ENCODE results near the gene MORC2.

Gene MORC2

GRCh38 chr22:30927806-30928205, 40.8 kb downstream of the MORC2 start:
- Histone ChIP-seq H3K4me3 (replicated peaks; ENCODE audit: insufficient read depth, low read length) (no peak overlapping the region), H3K27me3 (ENCODE audit: insufficient read depth, poor library complexity, severe bottlenecking) (no peaks in the 10 kb centered on the region), H3K27ac (replicated peaks) (no peak overlapping the region)
- no peak for TF ChIP-seq GABPA (IDR thresholded peaks at IDR 0.05; ENCODE audit: low read depth)
- no peak for TF ChIP-seq CTCF (IDR thresholded peaks at IDR 0.05; ENCODE audit: insufficient read depth, low read length)
- no peak for TF ChIP-seq POLR2AphosphoS5 (IDR thresholded peaks at IDR 0.05; ENCODE audit: low read depth)
- no peak for TF ChIP-seq REST (IDR thresholded peaks at IDR 0.05; ENCODE audit: insufficient replicate concordance, low read depth)
- TF ChIP-seq SPI1 (IDR thresholded peaks at IDR 0.05; ENCODE audit: borderline replicate concordance, low read depth), result no peak
- DNase-seq (ENCODE audit: low read depth in 1 of 2, low spot score in 1 of 2), result no peak

- Histone ChIP-seq H3K27me3 (ENCODE audit: insufficient read depth, poor library complexity, severe bottlenecking) (no peaks in the 10 kb centered on the region), H3K4me3 (replicated peaks; ENCODE audit: insufficient read depth, low read length) (no peak overlapping the region), H3K27ac (replicated peaks) (no peak overlapping the region)
- TF ChIP-seq CTCF (IDR thresholded peaks at IDR 0.05; ENCODE audit: insufficient read depth, low read length), result no peak
- no peak for TF ChIP-seq GABPA (IDR thresholded peaks at IDR 0.05; ENCODE audit: low read depth)
- TF ChIP-seq SPI1 (IDR thresholded peaks at IDR 0.05; ENCODE audit: borderline replicate concordance, low read depth), result no peak
- TF ChIP-seq REST (IDR thresholded peaks at IDR 0.05; ENCODE audit: insufficient replicate concordance, low read depth), result no peak
- DNase-seq (ENCODE audit: low read depth in 1 of 2, low spot score in 1 of 2), result no peak
Observed at GRCh38 chr22:30926706-30927105, 41.9 kb downstream of the MORC2 start.

GRCh38 chr22:30925667-30926066, 42.9 kb downstream of the MORC2 start:
- Histone ChIP-seq H3K27me3 (ENCODE audit: insufficient read depth, poor library complexity, severe bottlenecking) (no peaks in the 10 kb centered on the region), H3K27ac (replicated peaks) (no peak overlapping the region), H3K4me3 (replicated peaks; ENCODE audit: insufficient read depth, low read length) (no peak overlapping the region)
- no peak for TF ChIP-seq POLR2AphosphoS5 (IDR thresholded peaks at IDR 0.05; ENCODE audit: low read depth)
- no peak for TF ChIP-seq CTCF (IDR thresholded peaks at IDR 0.05; ENCODE audit: insufficient read depth, low read length)
- TF ChIP-seq REST (IDR thresholded peaks at IDR 0.05; ENCODE audit: insufficient replicate concordance, low read depth), result no peak
- no peak for TF ChIP-seq GABPA (IDR thresholded peaks at IDR 0.05; ENCODE audit: low read depth)
- no peak for TF ChIP-seq SPI1 (IDR thresholded peaks at IDR 0.05; ENCODE audit: borderline replicate concordance, low read depth)
- DNase-seq (ENCODE audit: low read depth in 1 of 2, low spot score in 1 of 2), result no peak
